ENCODE results near the gene RAET1L. TPM values are rescaled to one million over a fixed set of nuclear protein-coding genes. Genes with fewer than 3 reads are reported as not detected.
A peak's percentile ranks its signal among the peaks of the same experiment; 100 is the strongest.
"Not testable (repeated sequence)": the region's sequence is repeated elsewhere in the genome, so short reads cannot be mapped to it uniquely, and the experiment has no call there.

The RAET1L gene
- total RNA-seq, 2 donors from 2014 or later: not detected

GRCh38 chr6:150013785-150014622 is 11.3 kb downstream of the RAET1L start:
- not testable (repeated sequence) for ATAC-seq (ENCODE audit: insufficient number of reproducible peaks, low FRiP score, low read depth)

GRCh38 chr6:150012846-150013784 is 12.2 kb downstream of the RAET1L start:
- DNase-seq (ENCODE audit: low spot score); H3K27me3 ChIP-seq (replicated peaks; ENCODE audit: insufficient read depth); H3K36me3 ChIP-seq: not testable (repeated sequence)

More at GRCh38 chr6:150013785-150014622, 11.3 kb downstream of the RAET1L start:
- H3K27ac ChIP-seq; H3K36me3 ChIP-seq; DNase-seq (ENCODE audit: low spot score); H3K9me3 ChIP-seq; H3K4me3 ChIP-seq; H3K4me1 ChIP-seq (ENCODE audit: control insufficient read depth in 1 of 2, low read depth in 2 of 2); H3K27me3 ChIP-seq (replicated peaks; ENCODE audit: insufficient read depth): not testable (repeated sequence)

DNA sequence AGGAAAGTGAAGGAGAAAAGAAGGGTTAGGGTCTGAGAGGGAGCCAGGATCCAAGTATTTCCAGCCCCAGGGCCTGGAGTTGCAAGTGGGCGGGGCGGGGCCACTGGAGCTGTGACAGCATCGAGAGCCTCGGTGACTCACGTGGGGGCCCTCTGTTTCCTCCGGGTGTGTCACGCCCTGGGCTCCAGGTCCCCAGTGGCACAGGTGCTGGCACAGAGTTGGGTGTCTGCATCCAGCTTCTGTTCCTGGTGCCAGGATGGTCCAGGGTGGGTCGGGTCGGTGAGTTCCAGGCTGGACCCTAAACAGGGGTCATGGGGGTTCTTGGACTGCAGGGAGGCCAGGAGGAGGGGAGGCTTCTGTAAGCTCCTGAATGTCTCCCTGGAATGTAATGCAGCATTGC is 16.7 kb downstream of the RAET1L start:
- ATAC-seq (ENCODE audit: insufficient number of reproducible peaks, low FRiP score, low read depth) (no peak), DNase-seq (ENCODE audit: low spot score) (no peak)
- Histone ChIP-seq H3K9me3 (no peaks in the 10 kb centered on the region), H3K27me3 (replicated peaks; ENCODE audit: insufficient read depth) (peaks cover 14% of the 10 kb centered on the region), H3K27ac (no peak overlapping the region), H3K36me3 (no peaks in the 10 kb centered on the region), H3K4me3 (no peak overlapping the region), H3K4me1 (ENCODE audit: control insufficient read depth in 1 of 2, low read depth in 2 of 2) (peaks cover 5 to 19% of the 10 kb centered on the region in 2 donors)
- TF ChIP-seq, protein P1, sequence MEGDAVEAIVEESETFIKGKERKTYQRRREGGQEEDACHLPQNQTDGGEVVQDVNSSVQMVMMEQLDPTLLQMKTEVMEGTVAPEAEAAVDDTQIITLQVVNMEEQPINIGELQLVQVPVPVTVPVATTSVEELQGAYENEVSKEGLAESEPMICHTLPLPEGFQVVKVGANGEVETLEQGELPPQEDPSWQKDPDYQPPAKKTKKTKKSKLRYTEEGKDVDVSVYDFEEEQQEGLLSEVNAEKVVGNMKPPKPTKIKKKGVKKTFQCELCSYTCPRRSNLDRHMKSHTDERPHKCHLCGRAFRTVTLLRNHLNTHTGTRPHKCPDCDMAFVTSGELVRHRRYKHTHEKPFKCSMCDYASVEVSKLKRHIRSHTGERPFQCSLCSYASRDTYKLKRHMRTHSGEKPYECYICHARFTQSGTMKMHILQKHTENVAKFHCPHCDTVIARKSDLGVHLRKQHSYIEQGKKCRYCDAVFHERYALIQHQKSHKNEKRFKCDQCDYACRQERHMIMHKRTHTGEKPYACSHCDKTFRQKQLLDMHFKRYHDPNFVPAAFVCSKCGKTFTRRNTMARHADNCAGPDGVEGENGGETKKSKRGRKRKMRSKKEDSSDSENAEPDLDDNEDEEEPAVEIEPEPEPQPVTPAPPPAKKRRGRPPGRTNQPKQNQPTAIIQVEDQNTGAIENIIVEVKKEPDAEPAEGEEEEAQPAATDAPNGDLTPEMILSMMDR (IDR thresholded peaks at IDR 0.05): no peak

More at GRCh38 chr6:150012846-150013784, 12.2 kb downstream of the RAET1L start:
- H3K9me3 ChIP-seq; ATAC-seq (ENCODE audit: insufficient number of reproducible peaks, low FRiP score, low read depth); H3K4me1 ChIP-seq (ENCODE audit: control insufficient read depth in 1 of 2, low read depth in 2 of 2); H3K4me3 ChIP-seq; H3K27ac ChIP-seq: not testable (repeated sequence)

GRCh38 chr6:150006961-150007464 is 18.3 kb downstream of the RAET1L start:
- TF ChIP-seq, protein P1 (IDR thresholded peaks at IDR 0.05): peak; percentile 25

GRCh38 chr6:150005761-150006651 is 19.3 kb downstream of the RAET1L start:
- Histone ChIP-seq H3K27ac (no peak overlapping the region), H3K4me3 (peak overlapping the region; percentile 77), H3K27me3 (replicated peaks; ENCODE audit: insufficient read depth) (peaks cover 9% of the 10 kb centered on the region), H3K4me1 (ENCODE audit: control insufficient read depth in 1 of 2, low read depth in 2 of 2) (peaks cover 5 to 19% of the 10 kb centered on the region in 2 donors), H3K9me3 (no peaks in the 10 kb centered on the region), H3K36me3 (no peaks in the 10 kb centered on the region)
- ATAC-seq (ENCODE audit: insufficient number of reproducible peaks, low FRiP score, low read depth) (no peak), DNase-seq (ENCODE audit: low spot score) (no peak)
- TF ChIP-seq, protein P1 (IDR thresholded peaks at IDR 0.05): no peak

More at GRCh38 chr6:150006961-150007464, 18.3 kb downstream of the RAET1L start:
- Histone ChIP-seq H3K36me3 (no peaks in the 10 kb centered on the region), H3K4me1 (ENCODE audit: control insufficient read depth in 1 of 2, low read depth in 2 of 2) (peaks cover 5 to 19% of the 10 kb centered on the region in 2 donors), H3K27me3 (replicated peaks; ENCODE audit: insufficient read depth) (peaks cover 14% of the 10 kb centered on the region), H3K27ac (no peak overlapping the region), H3K4me3 (no peak overlapping the region), H3K9me3 (no peaks in the 10 kb centered on the region)
- DNase-seq (ENCODE audit: low spot score): no peak
- no peak for ATAC-seq (ENCODE audit: insufficient number of reproducible peaks, low FRiP score, low read depth)

All from thoracic aorta (tissue), 2 donors.